Fibroblast of villous mesenchyme (primary cell): ENCODE measurements around the gene DNAJA4. TPM values are rescaled to one million over a fixed set of nuclear protein-coding genes. Genes with fewer than 3 reads are reported as not detected.

Experiments
- DNase-seq: peaks from one replicate; pipeline ENCODE4 v3.0.0-alpha.2; 2010; ENCODE audit warnings: low read depth
- H3K4me3 ChIP-seq: 2 replicates; pipeline ENCODE4 v1.5.1; 2011; ENCODE audit warnings: low read depth, mild to moderate bottlenecking, low read length
- CTCF ChIP-seq: IDR thresholded peaks from 2 replicates; pipeline ENCODE4 v1.5.1; 2012; ENCODE audit warnings: low read depth, mild to moderate bottlenecking, low read length; ENCODE audit not compliant: insufficient read depth
- total RNA-seq: library from RNA; depleted of rRNA; stranded (reverse); fragments of >200 nt; gene quantifications from 2 replicates; pipeline ENCODE4 v1.2.3, GENCODE V29; 2012

Gene DNAJA4
- total RNA-seq, 1 donor: 4.3 TPM

GRCh38 chr15:78225783-78226541, 38.4 kb upstream of the DNAJA4 start:
- no peak for DNase-seq
- TF ChIP-seq CTCF: no peak
- no peak overlapping the region for H3K4me3 ChIP-seq

GRCh38 chr15:78228356-78228996, 35.9 kb upstream of the DNAJA4 start:
- TF ChIP-seq CTCF: no peak
- DNase-seq: no peak
- H3K4me3 ChIP-seq: no peak overlapping the region

GRCh38 chr15:78229431-78230406, 34.6 kb upstream of the DNAJA4 start:
- no peak for DNase-seq
- TF ChIP-seq CTCF: no peak
- no peak overlapping the region for H3K4me3 ChIP-seq

DNA sequence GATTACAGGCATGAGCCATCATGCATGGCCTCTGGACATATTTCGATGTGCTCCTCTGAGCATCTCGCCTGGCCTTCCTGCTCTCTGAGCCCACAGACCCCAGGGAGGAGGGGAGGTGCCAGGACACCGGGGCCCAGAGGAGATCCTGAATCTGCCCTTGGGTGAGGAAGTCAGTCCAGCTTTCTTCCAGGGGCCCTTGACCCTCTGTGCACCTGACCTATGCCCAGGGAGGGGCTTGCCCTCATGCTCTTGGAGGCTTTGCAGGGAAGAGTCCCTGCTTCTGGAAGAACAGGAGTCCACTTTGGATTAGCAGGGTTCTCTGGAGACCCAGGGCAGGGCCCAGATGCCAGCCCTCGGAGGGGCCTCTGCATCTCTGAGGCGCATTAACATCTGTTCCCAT, 31.4 kb upstream of the DNAJA4 start:
- H3K4me3 ChIP-seq: no peak overlapping the region
- no peak for TF ChIP-seq CTCF
- DNase-seq: no peak

- no peak for DNase-seq
- H3K4me3 ChIP-seq: no peak overlapping the region
- no peak for TF ChIP-seq CTCF
These were observed 30.9 kb upstream of the DNAJA4 start for GRCh38 chr15:78233496-78233895.

DNA sequence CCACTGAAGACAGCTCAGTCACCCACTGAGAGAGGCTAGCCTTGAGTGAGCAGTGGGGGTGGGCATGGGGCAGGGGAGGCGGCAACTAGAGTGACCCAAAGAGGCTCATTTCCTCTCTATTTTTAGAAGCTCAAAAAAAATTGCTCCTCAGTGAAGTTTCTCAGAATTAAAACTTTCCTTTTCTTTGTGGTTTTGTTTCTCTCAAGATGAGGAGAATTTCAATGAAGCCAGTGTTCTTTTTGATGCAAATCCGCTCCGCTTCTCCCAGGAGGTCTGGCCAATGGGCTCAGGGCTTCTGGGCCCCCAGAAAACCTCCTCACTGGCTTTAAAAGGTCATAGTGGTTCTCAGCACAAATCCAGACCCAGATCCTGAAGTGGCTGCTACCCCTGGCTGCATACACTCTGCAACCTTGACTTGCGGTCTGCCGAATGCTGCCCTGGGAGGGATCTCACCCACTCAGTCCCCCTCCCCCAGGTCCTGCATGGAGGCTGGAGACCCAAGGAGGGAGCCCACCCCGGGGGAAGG, 29.8 kb upstream of the DNAJA4 start, which contains the start of gene ACSBG1:
TSS of gene ACSBG1 (minus strand) at position 51 of the 526 bp plus-strand sequence. CDS start 64 bp downstream, outside the sequence.
- no peak for TF ChIP-seq CTCF
- H3K4me3 ChIP-seq: no peak within 1 kb of the TSS
- no peak for DNase-seq
